HPDE6-E6E7 (cell line): ENCODE measurements around the gene CFAP119.

ENCODE experiments used
- DNase-seq: peaks from one replicate; pipeline ENCODE4 v3.0.0; 2011; ENCODE audit warnings: missing footprints; ENCODE audit errors: extremely low spot score

The CFAP119 gene

DNA sequence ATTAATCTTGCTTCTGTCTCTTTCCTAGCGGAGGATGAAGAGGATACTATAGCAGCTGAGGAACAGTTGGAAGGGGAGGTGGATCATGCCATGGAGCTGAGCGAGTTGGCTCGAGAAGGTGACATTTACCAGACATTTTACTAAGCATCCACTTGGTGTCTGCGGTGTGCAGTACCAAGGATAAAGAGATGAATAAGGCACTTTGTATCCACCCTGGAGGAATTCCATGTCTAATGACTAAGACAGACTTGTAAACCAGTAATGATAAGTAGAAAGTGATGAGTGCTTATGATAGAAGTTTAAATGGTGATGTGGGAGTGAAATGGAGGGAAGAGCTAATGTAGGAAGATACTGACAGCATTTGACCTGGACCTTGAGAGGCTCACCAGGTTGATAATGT is 50.9 kb downstream of the CFAP119 start:
- DNase-seq = no peak
